Ishikawa (cell line): ENCODE results near the gene TRAK1.

Source experiments
- CEBPB ChIP-seq: IDR thresholded peaks from 2 replicates; pipeline ENCODE4 v1.6.1; 2012
- CREB1 ChIP-seq: IDR thresholded peaks from 2 replicates; pipeline ENCODE4 v1.6.1; 2012; ENCODE audit warnings: low read depth
- EGR1 ChIP-seq: IDR thresholded peaks from 2 replicates; pipeline ENCODE4 v1.6.1; 2012
- EP300 ChIP-seq: IDR thresholded peaks from 2 replicates; pipeline ENCODE4 v1.6.1; 2012; ENCODE audit warnings: borderline replicate concordance
- FOXM1 ChIP-seq: IDR thresholded peaks from 2 replicates; pipeline ENCODE4 v1.6.1; 2012; ENCODE audit warnings: low read depth, borderline replicate concordance
- MAX ChIP-seq: IDR thresholded peaks from 2 replicates; pipeline ENCODE4 v1.6.1; 2012
- NFIC ChIP-seq: IDR thresholded peaks from 2 replicates; pipeline ENCODE4 v1.6.1; 2012
- RAD21 ChIP-seq: IDR thresholded peaks from 2 replicates; pipeline ENCODE4 v1.6.1; 2012; ENCODE audit warnings: low read depth
- REST ChIP-seq: IDR thresholded peaks from 2 replicates; pipeline ENCODE4 v1.6.1; 2012; ENCODE audit warnings: low read depth, mild to moderate bottlenecking
- TAF1 ChIP-seq: IDR thresholded peaks from 2 replicates; pipeline ENCODE4 v1.6.1; 2012; ENCODE audit warnings: low read depth, mild to moderate bottlenecking
- TCF12 ChIP-seq: IDR thresholded peaks from 2 replicates; pipeline ENCODE4 v1.6.1; 2012; ENCODE audit warnings: low read depth
- TEAD4 ChIP-seq: IDR thresholded peaks from 2 replicates; pipeline ENCODE4 v1.6.1; 2012
- USF1 ChIP-seq: IDR thresholded peaks from 2 replicates; pipeline ENCODE4 v1.6.1; 2012
- YY1 ChIP-seq: IDR thresholded peaks from 2 replicates; pipeline ENCODE4 v1.6.1; 2012; ENCODE audit warnings: low read depth
- ZBTB7A ChIP-seq: IDR thresholded peaks from 2 replicates; pipeline ENCODE4 v1.6.1; 2012; ENCODE audit warnings: low read depth

TRAK1 gene

GRCh38 chr3:42095540-42095939 is 4.4 kb downstream of the TRAK1 start:
- TF ChIP-seq CREB1, result no peak
- TF ChIP-seq NFIC, result no peak
- TF ChIP-seq ZBTB7A, result no peak
- TF ChIP-seq CEBPB, result no peak

- peak; percentile 15; the same call in 1 of the 2 replicates for TF ChIP-seq RAD21
- peak; percentile 47 for TF ChIP-seq NFIC
- TF ChIP-seq EP300, result peak; percentile 54; the same call in 1 of the 2 replicates
- TF ChIP-seq FOXM1, result peak; percentile 39; the same call in 1 of the 2 replicates
- TF ChIP-seq CEBPB, result no peak
- peak; percentile 34; the same call in 1 of the 2 replicates for TF ChIP-seq TEAD4
- peak; percentile 68 for TF ChIP-seq EGR1
- 0 out of 2 replicates have a peak, but pooled peaks have one; percentile 40 for TF ChIP-seq TCF12
- TF ChIP-seq MAX, result no peak
Observed at GRCh38 chr3:42096796-42097565, 5.8 kb downstream of the TRAK1 start.

GRCh38 chr3:42097566-42097946 is 6.4 kb downstream of the TRAK1 start:
- TF ChIP-seq EGR1 (no peak), CEBPB (no peak), REST (no peak), CREB1 (no peak), TAF1 (no peak), MAX (no peak), YY1 (no peak), USF1 (no peak)

- no peak for TF ChIP-seq YY1
- no peak for TF ChIP-seq USF1
- TF ChIP-seq CEBPB, result no peak
- TF ChIP-seq REST, result no peak
- no peak for TF ChIP-seq RAD21
- TF ChIP-seq NFIC, result no peak
- no peak for TF ChIP-seq TEAD4
- no peak for TF ChIP-seq CREB1
- TF ChIP-seq FOXM1, result no peak
- no peak for TF ChIP-seq TCF12
- no peak for TF ChIP-seq ZBTB7A
- no peak for TF ChIP-seq TAF1
Observed at GRCh38 chr3:42098171-42098570, 7.0 kb downstream of the TRAK1 start.

GRCh38 chr3:42099020-42099765 is 8.0 kb downstream of the TRAK1 start:
- TF ChIP-seq USF1 (no peak), RAD21 (no peak), CEBPB (no peak), TAF1 (no peak), TCF12 (no peak), NFIC (no peak), MAX (no peak), FOXM1 (no peak), EGR1 (no peak), ZBTB7A (no peak), EP300 (no peak), TEAD4 (no peak), REST (no peak), YY1 (no peak)
